ENCODE measurements around the gene RASSF8.
A peak's percentile ranks its signal among the peaks of the same experiment; 100 is the strongest.

DNA sequence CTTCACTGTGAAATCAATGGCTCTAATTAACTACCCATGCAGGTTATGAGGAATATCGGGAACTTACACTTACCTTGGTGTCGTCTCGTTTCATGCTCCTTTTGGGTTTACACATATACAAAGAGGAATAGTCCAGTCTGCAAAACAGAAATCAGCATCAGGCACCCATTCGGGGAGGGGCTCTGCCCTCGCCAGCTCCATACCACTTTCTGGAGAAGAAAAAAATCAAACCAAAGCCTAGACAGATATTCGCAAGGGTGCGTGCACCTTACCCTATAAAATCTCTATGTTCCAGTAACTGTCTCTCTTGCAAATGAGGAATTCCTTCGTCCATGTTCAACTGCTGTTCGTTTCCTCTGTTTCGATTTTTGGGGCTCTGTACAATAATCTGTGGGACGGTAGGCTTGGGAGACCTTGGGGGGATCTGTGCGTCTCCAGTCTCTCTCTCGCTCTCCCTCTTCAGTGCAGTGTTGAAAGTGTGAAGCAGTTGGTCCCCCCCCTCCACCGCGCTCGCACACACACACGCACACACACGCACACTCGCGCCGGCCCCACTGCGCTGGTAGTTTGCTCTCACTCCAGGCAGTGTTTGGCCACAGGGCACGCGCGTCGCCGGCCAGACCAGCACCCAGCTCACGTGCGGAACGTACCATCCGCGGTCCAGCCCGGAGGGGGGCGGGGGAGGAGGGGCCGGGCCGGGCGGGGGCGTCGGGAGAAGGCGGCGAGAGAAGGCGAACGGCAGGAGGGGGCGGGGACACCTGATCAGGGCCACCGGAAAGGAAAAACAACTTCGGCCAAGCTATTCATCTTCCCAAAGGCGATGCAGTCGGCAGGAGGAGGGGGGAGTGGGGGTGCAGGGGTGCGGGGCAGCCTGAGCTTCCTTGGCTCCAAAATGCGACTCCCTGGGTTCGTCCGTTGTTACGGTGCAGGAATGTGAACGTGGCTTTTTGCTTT lies 166.2 kb downstream of the RASSF8 start, which contains the start of gene BHLHE41:
- TF ChIP-seq, protein P1, sequence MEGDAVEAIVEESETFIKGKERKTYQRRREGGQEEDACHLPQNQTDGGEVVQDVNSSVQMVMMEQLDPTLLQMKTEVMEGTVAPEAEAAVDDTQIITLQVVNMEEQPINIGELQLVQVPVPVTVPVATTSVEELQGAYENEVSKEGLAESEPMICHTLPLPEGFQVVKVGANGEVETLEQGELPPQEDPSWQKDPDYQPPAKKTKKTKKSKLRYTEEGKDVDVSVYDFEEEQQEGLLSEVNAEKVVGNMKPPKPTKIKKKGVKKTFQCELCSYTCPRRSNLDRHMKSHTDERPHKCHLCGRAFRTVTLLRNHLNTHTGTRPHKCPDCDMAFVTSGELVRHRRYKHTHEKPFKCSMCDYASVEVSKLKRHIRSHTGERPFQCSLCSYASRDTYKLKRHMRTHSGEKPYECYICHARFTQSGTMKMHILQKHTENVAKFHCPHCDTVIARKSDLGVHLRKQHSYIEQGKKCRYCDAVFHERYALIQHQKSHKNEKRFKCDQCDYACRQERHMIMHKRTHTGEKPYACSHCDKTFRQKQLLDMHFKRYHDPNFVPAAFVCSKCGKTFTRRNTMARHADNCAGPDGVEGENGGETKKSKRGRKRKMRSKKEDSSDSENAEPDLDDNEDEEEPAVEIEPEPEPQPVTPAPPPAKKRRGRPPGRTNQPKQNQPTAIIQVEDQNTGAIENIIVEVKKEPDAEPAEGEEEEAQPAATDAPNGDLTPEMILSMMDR (conservative IDR thresholded peaks at IDR 0.05; ENCODE audit: low read depth in 2 of 2) = no peak
- TF ChIP-seq EZH2 (IDR thresholded peaks at IDR 0.05; ENCODE audit: low read depth, unreplicated experiment) (peak; percentile 90), EZH2phosphoT487 (IDR thresholded peaks at IDR 0.05; ENCODE audit: unreplicated experiment) (no peak), POLR2AphosphoS5 (IDR thresholded peaks at IDR 0.05; ENCODE audit: low read depth) (no peak; the same call in 1 of the 2 replicates), ZNF331 (CRISPR knock-in tag; IDR thresholded peaks at IDR 0.05; ENCODE audit: low read depth) (no peak), JUNB (IDR thresholded peaks at IDR 0.05; ENCODE audit: unreplicated experiment) (no peak), CREB1 (CRISPR knock-in tag; IDR thresholded peaks at IDR 0.05; ENCODE audit: low read depth) (no peak), ZNF114 (CRISPR knock-in tag; IDR thresholded peaks at IDR 0.05) (no peak)
- TF ChIP-seq, protein P2, sequence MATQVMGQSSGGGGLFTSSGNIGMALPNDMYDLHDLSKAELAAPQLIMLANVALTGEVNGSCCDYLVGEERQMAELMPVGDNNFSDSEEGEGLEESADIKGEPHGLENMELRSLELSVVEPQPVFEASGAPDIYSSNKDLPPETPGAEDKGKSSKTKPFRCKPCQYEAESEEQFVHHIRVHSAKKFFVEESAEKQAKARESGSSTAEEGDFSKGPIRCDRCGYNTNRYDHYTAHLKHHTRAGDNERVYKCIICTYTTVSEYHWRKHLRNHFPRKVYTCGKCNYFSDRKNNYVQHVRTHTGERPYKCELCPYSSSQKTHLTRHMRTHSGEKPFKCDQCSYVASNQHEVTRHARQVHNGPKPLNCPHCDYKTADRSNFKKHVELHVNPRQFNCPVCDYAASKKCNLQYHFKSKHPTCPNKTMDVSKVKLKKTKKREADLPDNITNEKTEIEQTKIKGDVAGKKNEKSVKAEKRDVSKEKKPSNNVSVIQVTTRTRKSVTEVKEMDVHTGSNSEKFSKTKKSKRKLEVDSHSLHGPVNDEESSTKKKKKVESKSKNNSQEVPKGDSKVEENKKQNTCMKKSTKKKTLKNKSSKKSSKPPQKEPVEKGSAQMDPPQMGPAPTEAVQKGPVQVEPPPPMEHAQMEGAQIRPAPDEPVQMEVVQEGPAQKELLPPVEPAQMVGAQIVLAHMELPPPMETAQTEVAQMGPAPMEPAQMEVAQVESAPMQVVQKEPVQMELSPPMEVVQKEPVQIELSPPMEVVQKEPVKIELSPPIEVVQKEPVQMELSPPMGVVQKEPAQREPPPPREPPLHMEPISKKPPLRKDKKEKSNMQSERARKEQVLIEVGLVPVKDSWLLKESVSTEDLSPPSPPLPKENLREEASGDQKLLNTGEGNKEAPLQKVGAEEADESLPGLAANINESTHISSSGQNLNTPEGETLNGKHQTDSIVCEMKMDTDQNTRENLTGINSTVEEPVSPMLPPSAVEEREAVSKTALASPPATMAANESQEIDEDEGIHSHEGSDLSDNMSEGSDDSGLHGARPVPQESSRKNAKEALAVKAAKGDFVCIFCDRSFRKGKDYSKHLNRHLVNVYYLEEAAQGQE (IDR thresholded peaks at IDR 0.05; ENCODE audit: unreplicated experiment) = no peak
- TF ChIP-seq, protein P3, sequence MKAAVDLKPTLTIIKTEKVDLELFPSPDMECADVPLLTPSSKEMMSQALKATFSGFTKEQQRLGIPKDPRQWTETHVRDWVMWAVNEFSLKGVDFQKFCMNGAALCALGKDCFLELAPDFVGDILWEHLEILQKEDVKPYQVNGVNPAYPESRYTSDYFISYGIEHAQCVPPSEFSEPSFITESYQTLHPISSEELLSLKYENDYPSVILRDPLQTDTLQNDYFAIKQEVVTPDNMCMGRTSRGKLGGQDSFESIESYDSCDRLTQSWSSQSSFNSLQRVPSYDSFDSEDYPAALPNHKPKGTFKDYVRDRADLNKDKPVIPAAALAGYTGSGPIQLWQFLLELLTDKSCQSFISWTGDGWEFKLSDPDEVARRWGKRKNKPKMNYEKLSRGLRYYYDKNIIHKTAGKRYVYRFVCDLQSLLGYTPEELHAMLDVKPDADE (IDR thresholded peaks at IDR 0.05) = no peak
- TF ChIP-seq, protein P4, sequence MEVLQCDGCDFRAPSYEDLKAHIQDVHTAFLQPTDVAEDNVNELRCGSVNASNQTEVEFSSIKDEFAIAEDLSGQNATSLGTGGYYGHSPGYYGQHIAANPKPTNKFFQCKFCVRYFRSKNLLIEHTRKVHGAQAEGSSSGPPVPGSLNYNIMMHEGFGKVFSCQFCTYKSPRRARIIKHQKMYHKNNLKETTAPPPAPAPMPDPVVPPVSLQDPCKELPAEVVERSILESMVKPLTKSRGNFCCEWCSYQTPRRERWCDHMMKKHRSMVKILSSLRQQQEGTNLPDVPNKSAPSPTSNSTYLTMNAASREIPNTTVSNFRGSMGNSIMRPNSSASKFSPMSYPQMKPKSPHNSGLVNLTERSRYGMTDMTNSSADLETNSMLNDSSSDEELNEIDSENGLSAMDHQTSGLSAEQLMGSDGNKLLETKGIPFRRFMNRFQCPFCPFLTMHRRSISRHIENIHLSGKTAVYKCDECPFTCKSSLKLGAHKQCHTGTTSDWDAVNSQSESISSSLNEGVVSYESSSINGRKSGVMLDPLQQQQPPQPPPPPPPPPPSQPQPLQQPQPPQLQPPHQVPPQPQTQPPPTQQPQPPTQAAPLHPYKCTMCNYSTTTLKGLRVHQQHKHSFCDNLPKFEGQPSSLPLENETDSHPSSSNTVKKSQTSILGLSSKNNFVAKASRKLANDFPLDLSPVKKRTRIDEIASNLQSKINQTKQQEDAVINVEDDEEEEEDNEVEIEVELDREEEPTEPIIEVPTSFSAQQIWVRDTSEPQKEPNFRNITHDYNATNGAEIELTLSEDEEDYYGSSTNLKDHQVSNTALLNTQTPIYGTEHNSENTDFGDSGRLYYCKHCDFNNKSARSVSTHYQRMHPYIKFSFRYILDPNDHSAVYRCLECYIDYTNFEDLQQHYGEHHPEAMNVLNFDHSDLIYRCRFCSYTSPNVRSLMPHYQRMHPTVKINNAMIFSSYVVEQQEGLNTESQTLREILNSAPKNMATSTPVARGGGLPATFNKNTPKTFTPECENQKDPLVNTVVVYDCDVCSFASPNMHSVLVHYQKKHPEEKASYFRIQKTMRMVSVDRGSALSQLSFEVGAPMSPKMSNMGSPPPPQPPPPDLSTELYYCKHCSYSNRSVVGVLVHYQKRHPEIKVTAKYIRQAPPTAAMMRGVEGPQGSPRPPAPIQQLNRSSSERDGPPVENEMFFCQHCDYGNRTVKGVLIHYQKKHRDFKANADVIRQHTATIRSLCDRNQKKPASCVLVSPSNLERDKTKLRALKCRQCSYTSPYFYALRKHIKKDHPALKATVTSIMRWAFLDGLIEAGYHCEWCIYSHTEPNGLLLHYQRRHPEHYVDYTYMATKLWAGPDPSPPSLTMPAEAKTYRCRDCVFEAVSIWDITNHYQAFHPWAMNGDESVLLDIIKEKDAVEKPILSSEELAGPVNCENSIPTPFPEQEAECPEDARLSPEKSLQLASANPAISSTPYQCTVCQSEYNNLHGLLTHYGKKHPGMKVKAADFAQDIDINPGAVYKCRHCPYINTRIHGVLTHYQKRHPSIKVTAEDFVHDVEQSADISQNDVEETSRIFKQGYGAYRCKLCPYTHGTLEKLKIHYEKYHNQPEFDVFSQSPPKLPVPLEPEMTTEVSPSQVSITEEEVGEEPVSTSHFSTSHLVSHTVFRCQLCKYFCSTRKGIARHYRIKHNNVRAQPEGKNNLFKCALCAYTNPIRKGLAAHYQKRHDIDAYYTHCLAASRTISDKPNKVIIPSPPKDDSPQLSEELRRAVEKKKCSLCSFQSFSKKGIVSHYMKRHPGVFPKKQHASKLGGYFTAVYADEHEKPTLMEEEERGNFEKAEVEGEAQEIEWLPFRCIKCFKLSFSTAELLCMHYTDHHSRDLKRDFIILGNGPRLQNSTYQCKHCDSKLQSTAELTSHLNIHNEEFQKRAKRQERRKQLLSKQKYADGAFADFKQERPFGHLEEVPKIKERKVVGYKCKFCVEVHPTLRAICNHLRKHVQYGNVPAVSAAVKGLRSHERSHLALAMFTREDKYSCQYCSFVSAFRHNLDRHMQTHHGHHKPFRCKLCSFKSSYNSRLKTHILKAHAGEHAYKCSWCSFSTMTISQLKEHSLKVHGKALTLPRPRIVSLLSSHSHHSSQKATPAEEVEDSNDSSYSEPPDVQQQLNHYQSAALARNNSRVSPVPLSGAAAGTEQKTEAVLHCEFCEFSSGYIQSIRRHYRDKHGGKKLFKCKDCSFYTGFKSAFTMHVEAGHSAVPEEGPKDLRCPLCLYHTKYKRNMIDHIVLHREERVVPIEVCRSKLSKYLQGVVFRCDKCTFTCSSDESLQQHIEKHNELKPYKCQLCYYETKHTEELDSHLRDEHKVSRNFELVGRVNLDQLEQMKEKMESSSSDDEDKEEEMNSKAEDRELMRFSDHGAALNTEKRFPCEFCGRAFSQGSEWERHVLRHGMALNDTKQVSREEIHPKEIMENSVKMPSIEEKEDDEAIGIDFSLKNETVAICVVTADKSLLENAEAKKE (CRISPR knock-in tag; IDR thresholded peaks at IDR 0.05) = no peak
